Activated CD4-positive, alpha-beta T cell treated with anti-CD3 and anti-CD28 coated beads for 48 hours (primary cell): ENCODE results near the gene PDZD7.
A peak's percentile ranks its signal among the peaks of the same experiment; 100 is the strongest.
"Not testable (repeated sequence)": the region's sequence is repeated elsewhere in the genome, so short reads cannot be mapped to it uniquely, and the experiment has no call there.

Experiments
- DNase-seq: peaks from one replicate; pipeline ENCODE4 v3.0.0-alpha.2; 2020

The PDZD7 gene

DNA sequence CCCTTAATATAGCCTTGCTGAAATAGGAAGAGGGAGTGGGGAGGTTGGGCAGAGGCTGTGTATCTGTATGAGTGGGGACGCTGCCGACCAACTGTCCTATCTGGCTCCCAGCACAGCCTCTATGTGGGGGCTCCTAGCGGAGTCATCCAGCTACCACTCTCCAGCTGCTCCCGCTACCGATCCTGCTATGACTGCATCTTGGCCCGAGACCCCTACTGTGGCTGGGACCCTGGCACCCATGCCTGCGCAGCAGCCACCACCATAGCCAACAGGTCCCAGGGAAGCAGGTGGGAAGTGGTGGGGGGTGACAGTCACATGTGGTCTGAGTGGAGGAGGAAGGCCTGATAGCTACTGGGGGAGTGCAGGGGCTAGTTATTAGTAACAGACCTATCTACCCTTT lies 50.2 kb downstream of the PDZD7 start:
- no peak for DNase-seq

- no peak for DNase-seq
These were observed 50.6 kb downstream of the PDZD7 start for GRCh38 chr10:100980311-100980710.

GRCh38 chr10:100979791-100980272 lies 51.1 kb downstream of the PDZD7 start:
- no peak for DNase-seq

DNA sequence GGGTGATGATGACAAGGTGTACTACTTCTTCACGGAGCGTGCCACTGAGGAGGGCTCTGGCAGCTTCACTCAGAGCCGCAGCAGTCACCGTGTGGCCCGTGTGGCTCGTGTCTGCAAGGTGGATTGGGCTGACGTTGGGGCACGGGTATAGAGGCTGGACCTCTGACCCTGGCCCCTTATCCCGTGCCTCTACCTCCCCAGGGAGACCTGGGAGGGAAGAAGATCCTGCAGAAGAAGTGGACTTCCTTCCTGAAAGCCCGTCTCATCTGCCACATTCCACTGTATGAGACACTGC lies 52.1 kb downstream of the PDZD7 start:
- DNase-seq = no peak

DNA sequence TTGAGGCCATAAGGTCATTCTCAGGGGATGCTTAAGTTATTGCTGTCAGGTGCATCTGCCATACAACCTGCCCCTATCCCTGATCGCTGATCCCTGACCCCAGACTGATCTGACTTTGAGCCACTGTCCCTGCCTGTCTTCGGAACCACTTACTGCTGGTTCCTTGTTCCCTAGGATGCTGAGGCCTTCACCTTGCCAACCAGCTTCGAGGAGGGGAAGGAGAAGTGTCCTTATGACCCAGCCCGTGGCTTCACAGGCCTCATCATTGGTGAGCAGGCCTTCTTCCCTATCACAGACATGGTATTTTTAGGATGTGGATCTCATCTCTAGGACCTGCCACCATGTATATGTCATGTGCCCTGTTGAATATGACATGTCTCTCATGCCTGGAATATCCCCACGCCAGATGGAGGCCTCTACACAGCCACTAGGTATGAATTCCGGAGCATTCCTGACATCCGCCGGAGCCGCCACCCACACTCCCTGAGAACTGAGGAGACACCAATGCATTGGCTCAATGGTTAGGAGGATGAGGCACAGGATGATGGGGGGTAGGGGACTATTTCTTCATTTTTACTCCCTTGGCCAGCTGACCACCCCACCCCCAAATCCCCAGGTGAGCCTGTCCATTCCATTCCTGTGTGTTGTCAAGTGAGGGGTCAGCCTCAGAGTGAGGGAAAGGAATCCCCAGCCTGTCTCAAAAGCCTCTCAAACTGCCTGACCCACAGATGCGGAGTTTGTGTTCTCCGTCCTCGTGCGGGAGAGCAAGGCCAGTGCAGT lies 52.6 kb downstream of the PDZD7 start:
- DNase-seq = no peak

DNA sequence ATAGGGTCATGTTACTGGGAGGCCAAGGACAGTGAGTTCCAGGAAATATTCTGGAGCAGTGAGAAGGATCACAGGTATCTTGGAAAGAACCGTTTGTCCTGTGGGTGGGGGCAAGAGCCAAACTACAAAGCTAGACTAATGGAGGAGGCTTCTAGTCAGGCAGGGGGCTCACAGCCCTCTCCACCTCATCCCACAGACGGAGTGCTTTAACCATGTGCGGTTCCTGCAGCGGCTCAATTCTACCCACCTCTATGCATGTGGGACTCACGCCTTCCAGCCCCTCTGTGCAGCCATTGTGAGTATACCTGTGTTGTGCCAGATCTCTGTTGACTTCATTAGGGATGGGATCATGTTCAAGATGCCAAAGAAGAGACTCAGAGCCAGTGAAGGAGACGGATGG lies 53.5 kb downstream of the PDZD7 start:
- no peak for DNase-seq

DNA sequence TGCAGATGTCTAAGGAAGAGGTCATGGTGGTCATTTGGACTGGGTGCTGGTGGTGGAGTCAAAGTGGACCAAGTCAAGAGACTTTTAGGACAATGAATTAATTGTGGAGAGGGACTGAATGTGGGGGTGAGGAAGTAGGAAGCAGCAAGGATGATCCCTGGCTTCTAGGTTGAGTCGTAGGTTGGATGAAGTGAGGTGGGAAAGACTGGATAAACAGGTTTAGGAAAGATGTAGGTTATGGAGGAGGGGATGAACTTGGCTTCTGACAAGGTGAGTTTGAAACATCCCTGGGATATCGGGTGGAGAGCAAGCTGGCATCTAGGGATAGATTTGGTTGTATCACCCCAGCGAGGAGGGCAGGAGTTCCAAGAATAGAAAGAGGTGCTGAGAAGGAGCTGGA lies 54.0 kb downstream of the PDZD7 start:
- no peak for DNase-seq

- not testable (repeated sequence) for DNase-seq
These were observed 55.5 kb downstream of the PDZD7 start for GRCh38 chr10:100975397-100975796.

DNA sequence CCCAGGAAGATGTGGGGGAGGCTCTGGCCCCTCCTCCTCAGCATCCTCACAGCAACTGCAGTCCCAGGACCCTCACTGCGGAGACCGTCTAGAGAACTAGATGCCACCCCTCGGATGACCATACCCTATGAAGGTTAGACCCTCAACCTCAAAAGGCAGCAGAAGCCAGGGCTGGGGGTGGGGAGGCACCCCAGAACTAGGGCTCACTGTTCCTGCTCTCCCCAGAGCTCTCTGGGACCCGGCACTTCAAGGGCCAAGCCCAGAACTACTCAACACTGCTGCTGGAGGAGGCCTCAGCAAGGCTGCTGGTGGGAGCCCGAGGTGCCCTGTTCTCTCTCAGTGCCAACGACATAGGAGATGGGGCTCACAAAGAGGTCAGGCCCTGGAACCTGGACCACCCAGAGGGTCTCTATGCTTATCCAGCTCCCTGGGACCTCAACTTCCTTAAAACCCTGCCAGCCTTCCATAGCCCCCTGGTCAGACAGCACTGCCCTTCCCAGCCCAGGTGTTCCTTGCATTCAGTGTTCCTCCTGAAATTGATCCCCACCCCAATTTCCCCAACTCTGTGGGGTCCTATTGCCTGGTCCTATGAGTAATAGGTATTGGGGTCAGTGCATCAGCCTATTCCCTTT lies 57.9 kb downstream of the PDZD7 start:
- no peak for DNase-seq

- DNase-seq = no peak
These were observed 58.6 kb downstream of the PDZD7 start for GRCh38 chr10:100972115-100972903.

- no peak for DNase-seq
These were observed 59.8 kb downstream of the PDZD7 start for GRCh38 chr10:100970914-100971811.

DNA sequence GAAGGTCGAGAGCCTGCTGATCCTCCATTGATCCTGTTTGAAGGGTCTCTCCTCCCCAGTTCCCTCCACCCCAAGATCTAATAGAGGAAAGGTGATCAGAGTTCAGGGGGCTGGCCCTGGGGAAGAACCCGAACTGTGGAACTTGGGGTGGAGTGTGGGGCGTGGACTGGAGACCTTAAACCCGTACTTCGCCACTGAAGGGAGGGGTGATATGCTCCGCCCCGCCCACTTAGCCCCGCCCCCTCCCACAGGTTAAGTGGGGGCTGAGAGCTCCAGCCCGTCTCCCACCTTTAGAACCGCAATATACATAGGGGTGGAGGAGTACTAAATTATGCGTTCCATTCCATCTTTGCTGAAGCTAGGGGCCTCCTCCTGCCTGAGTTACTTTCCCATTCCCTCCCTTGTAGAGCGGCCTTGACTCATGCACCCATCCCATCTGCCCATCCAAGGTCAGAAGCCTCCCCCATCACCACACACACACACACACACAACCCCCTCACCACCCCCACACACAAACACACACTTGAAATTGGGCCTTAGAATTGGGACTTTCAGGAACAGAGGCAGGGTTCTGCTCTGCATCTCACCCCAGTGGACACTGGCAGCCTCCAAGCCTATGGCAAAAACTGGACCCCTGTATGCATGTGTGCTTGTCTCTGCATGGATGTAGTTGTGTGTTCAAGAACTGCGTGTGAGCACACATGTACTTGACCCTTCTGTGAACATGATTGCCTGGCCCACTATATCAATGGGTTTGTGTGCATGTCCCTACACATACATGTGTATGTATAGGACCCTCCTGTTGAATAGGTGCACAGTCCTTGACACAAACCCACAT lies 60.6 kb downstream of the PDZD7 start:
- peak; percentile 26 for DNase-seq

- peak; percentile 52 for DNase-seq
These were observed 61.5 kb downstream of the PDZD7 start, which contains the start of gene SEMA4G for GRCh38 chr10:100969187-100970075. Gene SEMA4G, plus strand, starts transcription at chr10:100969504. Its CDS starts 3,409 bp downstream, at chr10:100972913.

GRCh38 chr10:100968863-100969186 lies 62.1 kb downstream of the PDZD7 start:
- no peak for DNase-seq

- DNase-seq = no peak
These were observed 62.7 kb downstream of the PDZD7 start for GRCh38 chr10:100968062-100968736.

GRCh38 chr10:100967332-100967731 lies 63.6 kb downstream of the PDZD7 start:
- no peak for DNase-seq

DNA sequence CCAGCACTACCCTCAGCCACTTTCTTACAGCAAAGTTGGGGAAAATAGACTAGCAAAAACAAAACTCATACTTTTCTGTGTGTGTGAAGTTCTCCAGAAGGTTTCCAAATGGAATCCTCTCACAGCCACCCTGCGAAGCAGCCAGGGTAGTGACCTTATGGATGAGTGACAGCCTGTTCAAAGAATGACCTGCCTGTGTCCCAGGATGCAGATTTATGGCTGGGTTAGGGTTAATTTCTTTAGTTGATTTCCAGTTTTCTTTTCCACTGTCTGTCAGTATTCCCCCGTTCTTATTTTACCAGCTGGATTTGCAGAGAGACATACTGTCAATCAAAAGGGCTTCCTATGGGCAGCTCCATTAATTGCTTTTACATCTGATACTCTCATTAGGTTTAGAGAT lies 64.0 kb downstream of the PDZD7 start:
- no peak for DNase-seq

DNA sequence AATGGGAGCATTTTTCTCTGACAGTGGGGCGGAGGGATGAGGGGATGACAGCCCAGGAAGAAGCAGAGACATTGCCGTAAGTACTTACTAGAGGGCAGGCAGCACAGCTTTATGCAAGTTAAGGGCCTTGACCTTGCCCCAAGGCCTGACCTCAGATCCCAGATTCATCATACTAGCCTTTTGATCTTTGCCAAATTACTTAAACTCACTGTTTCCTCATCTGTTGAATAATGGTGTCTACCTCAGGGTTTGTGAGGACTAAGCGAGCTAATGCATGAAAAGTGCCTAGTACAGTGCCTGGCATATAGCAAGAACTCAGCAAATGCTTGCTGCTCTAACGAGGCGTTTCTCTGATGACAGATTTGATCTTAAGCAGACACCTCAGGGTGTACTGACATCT lies 65.1 kb downstream of the PDZD7 start:
- no peak for DNase-seq

- DNase-seq = no peak
These were observed 67.1 kb downstream of the PDZD7 start for GRCh38 chr10:100963826-100964225.
